GM19372 (cell line): ENCODE measurements around the gene TEDC2.
"Not testable (repeated sequence)": the region's sequence is repeated elsewhere in the genome, so short reads cannot be mapped to it uniquely, and the experiment has no call there.

Experiments
- ATAC-seq: cut with Tn5 transposase; IDR thresholded peaks from one replicate; pipeline ENCODE4 v1.9.1; 2021; ENCODE audit warnings: mild to moderate bottlenecking, low read depth, moderate library complexity; ENCODE audit not compliant: unreplicated experiment

Gene TEDC2

GRCh38 chr16:2459647-2460390 is at the start of gene TEDC2:
TSS of gene TEDC2 (plus strand) at chr16:2460109. CDS start at chr16:2460145, 36 bp downstream.
- ATAC-seq = peak; percentile 90

- ATAC-seq = no peak
Measured at GRCh38 chr16:2415085-2415484, 44.8 kb upstream of the TEDC2 start.

- ATAC-seq = no peak
Measured at GRCh38 chr16:2420035-2420434, 39.9 kb upstream of the TEDC2 start.

GRCh38 chr16:2422123-2422867 is 37.6 kb upstream of the TEDC2 start:
- ATAC-seq = no peak

- ATAC-seq = no peak
Measured at GRCh38 chr16:2424061-2425007, 35.6 kb upstream of the TEDC2 start.

- no peak for ATAC-seq
Measured at GRCh38 chr16:2425008-2425518, 34.8 kb upstream of the TEDC2 start.

- no peak for ATAC-seq
Measured at GRCh38 chr16:2425825-2426430, 34.0 kb upstream of the TEDC2 start.

- ATAC-seq = no peak
Measured at GRCh38 chr16:2426941-2427361, 33.0 kb upstream of the TEDC2 start.

GRCh38 chr16:2427526-2427925 is 32.4 kb upstream of the TEDC2 start:
- no peak for ATAC-seq

GRCh38 chr16:2428051-2428783 is 31.7 kb upstream of the TEDC2 start:
- ATAC-seq = peak; percentile 12

GRCh38 chr16:2428784-2429033 is 31.2 kb upstream of the TEDC2 start:
- ATAC-seq = no peak

- peak; percentile 88 for ATAC-seq
Measured at GRCh38 chr16:2429034-2429770, 30.7 kb upstream of the TEDC2 start, which contains the start of gene CCNF. TSS of gene CCNF (plus strand) at chr16:2429447. CDS start at chr16:2429482, 35 bp downstream.

GRCh38 chr16:2429771-2430663 is 29.9 kb upstream of the TEDC2 start:
- ATAC-seq = no peak

GRCh38 chr16:2432286-2432685 is 27.6 kb upstream of the TEDC2 start:
- no peak for ATAC-seq

- no peak for ATAC-seq
Measured at GRCh38 chr16:2432801-2433505, 27.0 kb upstream of the TEDC2 start.

- not testable (repeated sequence) for ATAC-seq
Measured at GRCh38 chr16:2435236-2435635, 24.7 kb upstream of the TEDC2 start.

GRCh38 chr16:2436110-2436509 is 23.8 kb upstream of the TEDC2 start:
- no peak for ATAC-seq
